Measurements from ENCODE around the gene SMCO1. TPM values are rescaled to one million over a fixed set of nuclear protein-coding genes. Genes with fewer than 3 reads are reported as not detected.
"Not testable (repeated sequence)": the region's sequence is repeated elsewhere in the genome, so short reads cannot be mapped to it uniquely, and the experiment has no call there.

SMCO1 gene
- total RNA-seq, 3 donors from 2014 or later (not counting 1 experiment from before 2014, with no cell fraction given), result not detected

DNA sequence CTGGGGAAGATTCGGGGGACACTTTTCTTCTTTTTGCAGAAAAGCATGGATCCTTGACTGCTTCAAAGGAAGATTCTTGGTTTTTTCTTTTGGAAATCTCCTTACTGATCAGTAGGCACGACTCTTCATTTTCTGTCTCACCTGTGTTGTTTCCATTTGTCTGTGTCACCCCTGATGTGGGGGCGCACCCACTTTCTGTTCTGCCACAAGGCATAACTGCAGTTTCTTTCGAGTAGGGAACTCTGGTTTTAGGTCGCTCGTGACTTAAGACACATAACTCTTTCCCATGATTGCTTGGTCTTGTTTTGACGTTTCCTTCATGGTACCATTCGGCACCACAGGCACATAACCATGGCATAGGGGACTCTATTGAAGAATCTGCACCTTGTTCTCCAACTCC is 42.9 kb downstream of the SMCO1 start:
- peaks cover 8% of the 10 kb centered on the region for H3K36me3 Mint-ChIP-seq
- intact Hi-C loops (cut with micrococcal nuclease), result no loop called here

DNA sequence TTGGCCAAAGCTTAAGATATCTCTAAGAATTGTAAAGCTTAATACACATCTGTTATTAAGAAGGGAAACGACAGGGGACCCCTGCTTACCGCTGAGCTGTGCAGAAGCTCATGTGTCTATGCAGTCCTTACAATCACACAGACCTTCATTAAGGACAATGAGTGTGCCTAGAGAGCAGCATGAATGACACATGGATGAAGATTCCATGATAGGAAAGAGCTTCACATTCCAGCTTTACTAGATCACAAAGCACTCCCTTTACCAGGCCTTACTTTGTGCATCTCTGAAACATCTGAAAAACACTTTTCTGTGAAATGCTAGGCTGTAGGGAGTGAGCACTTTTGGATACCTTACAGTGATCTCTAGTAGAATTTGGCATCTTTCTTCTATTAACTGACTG is 43.6 kb downstream of the SMCO1 start:
- no peaks in the 10 kb centered on the region for H3K27me3 Mint-ChIP-seq (ENCODE audit: low read depth in 2 of 2)
- Histone ChIP-seq H3K4me3 (ENCODE audit: low read length) (no peak overlapping the region), H3K27ac (ENCODE audit: low read length) (no peak overlapping the region), H3K27me3 (ENCODE audit: control insufficient read depth, insufficient read depth, low read length) (no peaks in the 10 kb centered on the region), H3K9me3 (ENCODE audit: control insufficient read depth, insufficient read depth, low read length) (no peaks in the 10 kb centered on the region), H3K36me3 (ENCODE audit: control insufficient read depth, insufficient read depth, low read length) (peaks cover 47% of the 10 kb centered on the region), H3K4me1 (ENCODE audit: control insufficient read depth, insufficient read depth, low read length) (no peaks in the 10 kb centered on the region)
- TF ChIP-seq, protein P1, sequence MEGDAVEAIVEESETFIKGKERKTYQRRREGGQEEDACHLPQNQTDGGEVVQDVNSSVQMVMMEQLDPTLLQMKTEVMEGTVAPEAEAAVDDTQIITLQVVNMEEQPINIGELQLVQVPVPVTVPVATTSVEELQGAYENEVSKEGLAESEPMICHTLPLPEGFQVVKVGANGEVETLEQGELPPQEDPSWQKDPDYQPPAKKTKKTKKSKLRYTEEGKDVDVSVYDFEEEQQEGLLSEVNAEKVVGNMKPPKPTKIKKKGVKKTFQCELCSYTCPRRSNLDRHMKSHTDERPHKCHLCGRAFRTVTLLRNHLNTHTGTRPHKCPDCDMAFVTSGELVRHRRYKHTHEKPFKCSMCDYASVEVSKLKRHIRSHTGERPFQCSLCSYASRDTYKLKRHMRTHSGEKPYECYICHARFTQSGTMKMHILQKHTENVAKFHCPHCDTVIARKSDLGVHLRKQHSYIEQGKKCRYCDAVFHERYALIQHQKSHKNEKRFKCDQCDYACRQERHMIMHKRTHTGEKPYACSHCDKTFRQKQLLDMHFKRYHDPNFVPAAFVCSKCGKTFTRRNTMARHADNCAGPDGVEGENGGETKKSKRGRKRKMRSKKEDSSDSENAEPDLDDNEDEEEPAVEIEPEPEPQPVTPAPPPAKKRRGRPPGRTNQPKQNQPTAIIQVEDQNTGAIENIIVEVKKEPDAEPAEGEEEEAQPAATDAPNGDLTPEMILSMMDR (IDR thresholded peaks at IDR 0.05), result no peak
- peaks cover 18 to 19% of the 10 kb centered on the region in 2 donors for H3K4me1 Mint-ChIP-seq
- intact Hi-C loops (cut with micrococcal nuclease), result no loop called here
- H3K9me3 Mint-ChIP-seq, result no peaks in the 10 kb centered on the region
- DNase-seq, result no peak
- ATAC-seq, result no peak
- no CpG with 5 or more reads among the region's 2 CpGs for WGBS (ENCODE audit: insufficient coverage)
- H3K36me3 Mint-ChIP-seq, result peaks cover 8% of the 10 kb centered on the region
- H3K27ac Mint-ChIP-seq, result no peak overlapping the region
- no peak overlapping the region for H3K4me3 Mint-ChIP-seq

More for the DNA sequence above, 42.9 kb downstream of the SMCO1 start:
- H3K9me3 ChIP-seq (ENCODE audit: control insufficient read depth, insufficient read depth, low read length), result no peaks in the 10 kb centered on the region
- no peaks in the 10 kb centered on the region for H3K9me3 Mint-ChIP-seq
- WGBS (ENCODE audit: insufficient coverage), result 91% methylated on average over 8 of the region's 8 CpGs
- no peaks in the 10 kb centered on the region for H3K4me1 ChIP-seq (ENCODE audit: control insufficient read depth, insufficient read depth, low read length)
- TF ChIP-seq, protein P1 (IDR thresholded peaks at IDR 0.05), result no peak
- no peak overlapping the region for H3K4me3 Mint-ChIP-seq
- no peaks in the 10 kb centered on the region for H3K27me3 Mint-ChIP-seq (ENCODE audit: low read depth in 2 of 2)
- H3K4me1 Mint-ChIP-seq, result peaks cover 18 to 19% of the 10 kb centered on the region in 2 donors
- H3K36me3 ChIP-seq (ENCODE audit: control insufficient read depth, insufficient read depth, low read length), result peaks cover 51% of the 10 kb centered on the region
- no peaks in the 10 kb centered on the region for H3K27me3 ChIP-seq (ENCODE audit: control insufficient read depth, insufficient read depth, low read length)
- no peak overlapping the region for H3K4me3 ChIP-seq (ENCODE audit: low read length)
- no peak for ATAC-seq
- no peak for DNase-seq
- no peak overlapping the region for H3K27ac ChIP-seq (ENCODE audit: low read length)
- peak overlapping the region in 1 of 2 donors; percentile 2 for H3K27ac Mint-ChIP-seq

DNA sequence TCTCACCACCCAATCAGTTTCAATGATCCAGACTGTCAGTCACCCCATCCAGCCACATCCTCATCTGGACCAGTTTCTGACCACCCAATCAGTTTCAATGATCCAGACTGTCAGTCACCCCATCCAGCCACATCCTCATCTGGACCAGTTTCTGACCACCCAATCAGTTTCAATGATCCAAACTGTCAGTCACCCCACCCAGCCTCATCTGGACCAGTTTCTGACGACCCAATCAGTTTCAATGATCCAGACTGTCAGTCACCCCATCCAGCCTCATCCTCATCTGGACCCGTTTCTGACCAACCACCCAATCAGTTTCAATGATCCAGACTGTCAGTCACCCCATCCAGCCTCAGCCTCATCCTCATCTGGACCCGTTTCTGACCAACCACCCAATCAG is 45.0 kb downstream of the SMCO1 start:
- H3K36me3 ChIP-seq (ENCODE audit: control insufficient read depth, insufficient read depth, low read length), result peaks cover 46% of the 10 kb centered on the region
- Mint-ChIP-seq H3K4me1 (peaks cover 18 to 19% of the 10 kb centered on the region in 2 donors), H3K27ac (peak overlapping the region; percentile 60)
- ATAC-seq; H3K27ac ChIP-seq (ENCODE audit: low read length); H3K27me3 Mint-ChIP-seq (ENCODE audit: low read depth in 2 of 2); intact Hi-C loops (cut with micrococcal nuclease); H3K9me3 ChIP-seq (ENCODE audit: control insufficient read depth, insufficient read depth, low read length); H3K27me3 ChIP-seq (ENCODE audit: control insufficient read depth, insufficient read depth, low read length); H3K4me3 Mint-ChIP-seq; H3K9me3 Mint-ChIP-seq; H3K4me1 ChIP-seq (ENCODE audit: control insufficient read depth, insufficient read depth, low read length); H3K4me3 ChIP-seq (ENCODE audit: low read length); H3K36me3 Mint-ChIP-seq; DNase-seq: not testable (repeated sequence)
- 94% methylated on average over 3 of the region's 3 CpGs for WGBS (ENCODE audit: insufficient coverage)

DNA sequence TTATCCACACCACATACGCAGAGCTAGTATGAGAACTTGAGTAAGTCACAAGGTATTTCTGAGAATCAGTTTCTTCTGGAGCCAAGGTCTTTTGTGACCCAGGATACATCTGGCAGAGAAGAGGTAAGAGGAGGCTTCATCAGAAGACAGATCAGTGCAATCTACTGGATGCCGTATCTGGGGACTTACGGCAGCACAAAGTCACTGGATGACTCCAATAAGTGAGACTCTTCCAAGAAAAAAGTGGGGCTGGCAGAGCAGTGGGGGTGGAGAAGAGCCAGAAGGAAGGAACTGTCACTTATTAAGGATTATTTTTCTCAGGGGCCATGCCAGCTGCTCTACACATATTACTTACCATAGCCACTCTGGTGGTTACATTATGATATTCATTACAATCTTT is 51.3 kb downstream of the SMCO1 start:
- intact Hi-C loops (cut with micrococcal nuclease), result no loop called here
- Mint-ChIP-seq H3K9me3 (no peaks in the 10 kb centered on the region), H3K4me1 (peaks cover 0 to 15% of the 10 kb centered on the region in 2 donors), H3K36me3 (no peaks in the 10 kb centered on the region), H3K27me3 (ENCODE audit: low read depth in 2 of 2) (no peaks in the 10 kb centered on the region), H3K4me3 (no peak overlapping the region), H3K27ac (no peak overlapping the region)
- Histone ChIP-seq H3K27ac (ENCODE audit: low read length) (no peak overlapping the region), H3K27me3 (ENCODE audit: control insufficient read depth, insufficient read depth, low read length) (no peaks in the 10 kb centered on the region), H3K4me3 (ENCODE audit: low read length) (no peak overlapping the region), H3K9me3 (ENCODE audit: control insufficient read depth, insufficient read depth, low read length) (no peaks in the 10 kb centered on the region), H3K4me1 (ENCODE audit: control insufficient read depth, insufficient read depth, low read length) (no peaks in the 10 kb centered on the region), H3K36me3 (ENCODE audit: control insufficient read depth, insufficient read depth, low read length) (peaks cover 6% of the 10 kb centered on the region)
- TF ChIP-seq, protein P1 (IDR thresholded peaks at IDR 0.05), result no peak
- DNase-seq, result no peak
- WGBS (ENCODE audit: insufficient coverage), result 98% methylated on average over 2 of the region's 3 CpGs
- ATAC-seq, result no peak
